HCT116 (cell line): ENCODE data around the gene LAMC3. TPM values are rescaled to one million over a fixed set of nuclear protein-coding genes. Genes with fewer than 3 reads are reported as not detected.

ENCODE experiments used
- ATAC-seq: fragments of 200-7000 bp; cut with Tn5 transposase; 2 replicates; pipeline ENCODE4 v1.9.1; 2020; ENCODE audit warnings: mild to moderate bottlenecking, moderate library complexity
- BruUV-seq: library from RNA; stranded (reverse); fragments of 400-500 nt; replicated peaks from 2 replicates; lab custom pipeline; 2021; lab: Mats Ljungman, UMichigan
- CTCF ChIA-PET: fragments of 300-600 bp; sonication (Branson Sonifier 250); formaldehyde crosslinking; loops from one replicate; lab custom pipeline; 2021; ENCODE audit warnings: antibody characterized with exemption; lab: Charles Lee
- POLR2A ChIA-PET: fragments of 300-600, 350-600 bp; sonication (Branson Sonifier 250); formaldehyde crosslinking; loops from one replicate; lab custom pipeline; 2021; ENCODE audit warnings: antibody characterized with exemption; lab: Charles Lee
- RAD21 ChIA-PET, 2 experiments: fragments of 300-600 bp; sonication (Branson Sonifier 250); formaldehyde crosslinking; loops; one replicate each; lab custom pipeline; 2023; ENCODE audit warnings: low total read pairs in 2 of 2; ENCODE audit not compliant: uncharacterized antibody in 2 of 2, unreplicated experiment in 2 of 2, low non-redundant PET in 1 of 2; lab: Charles Lee
- DNase-seq: peaks from one replicate; pipeline ENCODE4 v3.0.0-alpha.2; 2010; ENCODE audit warnings: low read depth, low spot score
- H2AFZ ChIP-seq: fragments of 200-600 bp; shearing (Covaris generic), sonication (generic); 2 replicates; pipeline ENCODE4 v1.6.1; 2017; ENCODE audit warnings: low read depth, mixed run types, mixed read lengths, antibody characterized with exemption, low read length; ENCODE audit not compliant: poor library complexity, severe bottlenecking
- H3K27ac ChIP-seq: 2 replicates; pipeline ENCODE4 v1.5.1; 2012; ENCODE audit warnings: low read depth, low read length
- H3K27me3 ChIP-seq: fragments of 200-600 bp; sonication (generic); 2 replicates; pipeline ENCODE4 v1.6.1; 2016; ENCODE audit warnings: mixed run types, low read length, mixed read lengths; ENCODE audit not compliant: insufficient read depth
- H3K36me3 ChIP-seq, 2 experiments: fragments of 200-500 bp in 1 of 2; fragments of 200-600 bp in 1 of 2; sonication (Bioruptor generic) in 1 of 2; sonication (generic) in 1 of 2; 2 replicates each; pipeline versions ENCODE4 v1.5.1 to v1.6.1; 2014 to 2016; ENCODE audit warnings: low read length in 2 of 2, inconsistent platforms in 1 of 2, mixed read lengths in 1 of 2, mixed run types in 1 of 2; ENCODE audit not compliant: insufficient read depth in 2 of 2, control insufficient read depth in 1 of 2
- H3K4me1 ChIP-seq, 2 experiments: fragments of 200-600 bp in 1 of 2; sonication (generic) in 1 of 2; 2 replicates each; pipeline versions ENCODE4 v1.5.1 to v1.6.1; 2012 to 2017; ENCODE audit warnings: low read length in 2 of 2, inconsistent platforms in 1 of 2, mild to moderate bottlenecking in 1 of 2, mixed read lengths in 1 of 2, mixed run types in 1 of 2, moderate library complexity in 1 of 2; ENCODE audit not compliant: insufficient read depth in 2 of 2, control insufficient read depth in 1 of 2
- H3K4me2 ChIP-seq: fragments of 200-600 bp; sonication (generic); 2 replicates; pipeline ENCODE4 v1.6.1; 2017; ENCODE audit warnings: mixed run types, low read length, mixed read lengths
- H3K4me3 ChIP-seq, 2 experiments: fragments of 200-600 bp in 1 of 2; sonication (generic) in 1 of 2; replicated peaks in 1 of 2; 2 replicates each; pipeline ENCODE4 v1.5.1; 2011 to 2016; ENCODE audit warnings: low read length in 2 of 2, control low read depth in 1 of 2, low read depth in 1 of 2, mild to moderate bottlenecking in 1 of 2, mixed read lengths in 1 of 2, mixed run types in 1 of 2
- H3K79me2 ChIP-seq: fragments of 200-600 bp; sonication (generic); 2 replicates; pipeline ENCODE4 v1.6.1; 2017; ENCODE audit warnings: mild to moderate bottlenecking, mixed run types, low read length, moderate library complexity, mixed read lengths; ENCODE audit not compliant: insufficient read depth
- H3K9ac ChIP-seq: fragments of 200-600 bp; sonication (generic); 2 replicates; pipeline ENCODE4 v1.6.1; 2016; ENCODE audit warnings: low read length, mixed read lengths
- H3K9me2 ChIP-seq: fragments of 200-600 bp; sonication (generic), shearing (Covaris generic); 2 replicates; pipeline ENCODE4 v1.6.1; 2017; ENCODE audit warnings: mixed run types, mild to moderate bottlenecking, moderate library complexity; ENCODE audit not compliant: insufficient read depth
- H3K9me3 ChIP-seq, 2 experiments: fragments of 200-500 bp in 1 of 2; fragments of 200-600 bp in 1 of 2; sonication (Bioruptor generic) in 1 of 2; sonication (generic) in 1 of 2; 2 replicates each; pipeline ENCODE4 v1.6.1; 2014 to 2017; ENCODE audit warnings: low read length in 2 of 2, mixed read lengths in 2 of 2, inconsistent platforms in 1 of 2, low read depth in 1 of 2, mild to moderate bottlenecking in 1 of 2, mixed run types in 1 of 2, moderate library complexity in 1 of 2; ENCODE audit not compliant: control insufficient read depth in 1 of 2, insufficient read depth in 1 of 2
- H4K20me1 ChIP-seq: fragments of 200-600 bp; sonication (generic), shearing (Covaris generic); 2 replicates; pipeline ENCODE4 v1.6.1; 2017; ENCODE audit warnings: mixed run types, mild to moderate bottlenecking, moderate library complexity; ENCODE audit not compliant: insufficient read depth
- ATF3 ChIP-seq: IDR thresholded peaks from 2 replicates; pipeline ENCODE4 v1.6.1; 2012
- CEBPB ChIP-seq: IDR thresholded peaks from 2 replicates; pipeline ENCODE4 v1.6.1; 2012; ENCODE audit warnings: low read depth
- CTCF ChIP-seq, 3 experiments: fragments of 200-600 bp in 1 of 3; sonication (generic) in 1 of 3; IDR thresholded peaks in 2 of 3; conservative IDR thresholded peaks in 1 of 3; 2 replicates each; pipeline ENCODE4 v1.5.1; 2012 to 2017; ENCODE audit warnings: low read depth in 2 of 3, low read length in 2 of 3, antibody characterized with exemption in 1 of 3, borderline replicate concordance in 1 of 3, control low read depth in 1 of 3, mild to moderate bottlenecking in 1 of 3, mixed read lengths in 1 of 3, mixed run types in 1 of 3, moderate library complexity in 1 of 3; ENCODE audit not compliant: insufficient read depth in 1 of 3
- EZH2phosphoT487 ChIP-seq: fragments of 200-600 bp; IDR thresholded peaks from 2 replicates; pipeline ENCODE4 v1.6.1; 2018; ENCODE audit warnings: antibody characterized with exemption, borderline replicate concordance
- REST ChIP-seq: IDR thresholded peaks from 2 replicates; pipeline ENCODE4 v1.6.1; 2012; ENCODE audit warnings: low read depth
- SIN3A ChIP-seq: IDR thresholded peaks from 2 replicates; pipeline ENCODE4 v1.6.1; 2012; ENCODE audit warnings: low read depth
- ZBTB33 ChIP-seq: IDR thresholded peaks from 2 replicates; pipeline ENCODE4 v1.6.1; 2011; ENCODE audit warnings: mild to moderate bottlenecking, low read length, moderate library complexity; ENCODE audit not compliant: insufficient replicate concordance; ENCODE audit errors: extremely low read depth
- intact Hi-C: fragments of 100-400 bp; cut with micrococcal nuclease; formaldehyde crosslinking; loops from 2 replicates; pipeline ENCODE4 v1.10.0; 2022
- total RNA-seq: library from RNA; stranded (reverse); gene quantifications from one replicate; pipeline ENCODE4 v1.2.1, GENCODE V29; 2021; ENCODE audit not compliant: unreplicated experiment

Gene LAMC3
- total RNA-seq, 1 experiment from 2014 or later: 7.7 TPM

- H2AFZ ChIP-seq: no peak overlapping the region
- H3K27ac ChIP-seq: no peak overlapping the region
- H3K9me3 ChIP-seq: no peaks in the 10 kb centered on the region
- intact Hi-C loops: no loop called here
- CTCF ChIA-PET: interaction anchor here (1.4 to 1.6 kb wide), 3 partner anchors 12 to 326 kb away, joined by 3 to 5 read pairs (median 4); no protein-coding TSS in a partner anchor
- no peaks in the 10 kb centered on the region for H3K27me3 ChIP-seq
- peaks cover 3 to 14% of the 10 kb centered on the region in 2 experiments for H3K4me1 ChIP-seq
- H3K9me2 ChIP-seq: no peaks in the 10 kb centered on the region
- no peaks in the 10 kb centered on the region for H3K79me2 ChIP-seq
- DNase-seq (no peak), ATAC-seq (no peak)
- RAD21 ChIA-PET: interaction anchor here (0.6 kb wide), 2 partner anchors 34 to 141 kb away, joined by 3 read pairs; no protein-coding TSS in a partner anchor
- POLR2A ChIA-PET: no interaction called here
- no peaks in the 10 kb centered on the region for H3K36me3 ChIP-seq
- TF ChIP-seq SIN3A: no peak
- H3K4me3 ChIP-seq: no peak overlapping the region
- H3K4me2 ChIP-seq: no peak overlapping the region
- no peak overlapping the region for H3K9ac ChIP-seq
- TSS peak; percentile 52 for BruUV-seq
- no peaks in the 10 kb centered on the region for H4K20me1 ChIP-seq
Observed at GRCh38 chr9:131010482-131011273, 1.7 kb downstream of the LAMC3 start.

- H3K27ac ChIP-seq: no peak overlapping the region
- H4K20me1 ChIP-seq: no peaks in the 10 kb centered on the region
- intact Hi-C loops: no loop called here
- no peaks in the 10 kb centered on the region for H3K27me3 ChIP-seq
- H3K36me3 ChIP-seq: no peaks in the 10 kb centered on the region
- no peak overlapping the region for H3K9ac ChIP-seq
- H3K79me2 ChIP-seq: no peaks in the 10 kb centered on the region
- ChIA-PET CTCF (interaction anchor here (0.9 to 1.6 kb wide), 3 partner anchors 14 to 325 kb away, joined by 3 to 5 read pairs (median 3); no protein-coding TSS in a partner anchor), POLR2A (no interaction called here), RAD21 (interaction anchor here in 1 of 2 experiments (0.6 kb wide), 1 partner anchor 33 kb away, joined by 3 read pairs; no protein-coding TSS in a partner anchor)
- BruUV-seq: no TSS peak
- peaks cover 3 to 14% of the 10 kb centered on the region in 2 experiments for H3K4me1 ChIP-seq
- H3K9me3 ChIP-seq: no peaks in the 10 kb centered on the region
- no peak overlapping the region for H2AFZ ChIP-seq
- H3K9me2 ChIP-seq: no peaks in the 10 kb centered on the region
- H3K4me3 ChIP-seq: no peak overlapping the region
- no peak for ATAC-seq
- no peak for DNase-seq
- no peak overlapping the region for H3K4me2 ChIP-seq
- TF ChIP-seq EZH2phosphoT487: no peak
- TF ChIP-seq CEBPB: no peak
- no peak for TF ChIP-seq ZBTB33
- no peak for TF ChIP-seq CTCF (IDR thresholded peaks at IDR 0.05 in 2 of 3, conservative IDR thresholded peaks at IDR 0.05 in 1 of 3; ENCODE audit: borderline replicate concordance in 1 of 3, insufficient read depth in 1 of 3, low read depth in 2 of 3, low read length in 2 of 3)
- no peak for TF ChIP-seq ATF3
- no peak for TF ChIP-seq REST
Observed at GRCh38 chr9:131011274-131012022, 2.5 kb downstream of the LAMC3 start.
